ENCODE data around the gene GEMIN5.
"Not testable (repeated sequence)": the region's sequence is repeated elsewhere in the genome, so short reads cannot be mapped to it uniquely, and the experiment has no call there.

Gene GEMIN5

GRCh38 chr5:154916874-154917273 lies 21.1 kb downstream of the GEMIN5 start:
- Histone ChIP-seq H3K36me3 (ENCODE audit: control insufficient read depth, low read length) (peaks cover 83% of the 10 kb centered on the region), H3K9me3 (ENCODE audit: control insufficient read depth, insufficient read depth, low read length) (no peaks in the 10 kb centered on the region)
- TF ChIP-seq CTCF (IDR thresholded peaks at IDR 0.05; ENCODE audit: low read depth, low read length, poor library complexity, severe bottlenecking), result no peak
- no peak for TF ChIP-seq EZH2phosphoT487 (IDR thresholded peaks at IDR 0.05; ENCODE audit: borderline replicate concordance, low read length)

GRCh38 chr5:154905601-154906000 lies 32.4 kb downstream of the GEMIN5 start:
- not testable (repeated sequence) for H3K27me3 ChIP-seq (ENCODE audit: control insufficient read depth, low read length); H3K27ac ChIP-seq (ENCODE audit: low read depth, low read length); H3K4me2 ChIP-seq (ENCODE audit: low read length); H3K9me3 ChIP-seq (ENCODE audit: control insufficient read depth, insufficient read depth, low read length); H3K4me1 ChIP-seq (ENCODE audit: control insufficient read depth, low read length); H3K4me3 ChIP-seq (ENCODE audit: low read length); H4K20me1 ChIP-seq (ENCODE audit: control insufficient read depth, insufficient read depth, low read depth, low read length); H3F3A ChIP-seq (ENCODE audit: control insufficient read depth, insufficient read depth); H3K9me2 ChIP-seq (replicated peaks; ENCODE audit: control insufficient read depth, low read length); H3K79me2 ChIP-seq (ENCODE audit: control insufficient read depth, low read length)
- peaks cover 86% of the 10 kb centered on the region for H3K36me3 ChIP-seq (ENCODE audit: control insufficient read depth, low read length)

More at GRCh38 chr5:154916874-154917273, 21.1 kb downstream of the GEMIN5 start:
- Histone ChIP-seq H4K20me1 (ENCODE audit: control insufficient read depth, insufficient read depth, low read depth, low read length) (no peaks in the 10 kb centered on the region), H3K27ac (ENCODE audit: low read depth, low read length) (no peak overlapping the region), H3F3A (ENCODE audit: control insufficient read depth, insufficient read depth) (peaks cover 2% of the 10 kb centered on the region; the same call in 1 of the 2 replicates), H3K27me3 (ENCODE audit: control insufficient read depth, low read length) (no peaks in the 10 kb centered on the region), H3K4me3 (ENCODE audit: low read length) (no peak overlapping the region), H3K4me2 (ENCODE audit: low read length) (no peak overlapping the region), H3K9me2 (replicated peaks; ENCODE audit: control insufficient read depth, low read length) (no peaks in the 10 kb centered on the region), H3K4me1 (ENCODE audit: control insufficient read depth, low read length) (no peaks in the 10 kb centered on the region), H3K79me2 (ENCODE audit: control insufficient read depth, low read length) (no peaks in the 10 kb centered on the region)

GRCh38 chr5:154901913-154902312 lies 36.1 kb downstream of the GEMIN5 start:
- Histone ChIP-seq H3K9me2 (replicated peaks; ENCODE audit: control insufficient read depth, low read length) (no peaks in the 10 kb centered on the region), H3F3A (ENCODE audit: control insufficient read depth, insufficient read depth) (no peaks in the 10 kb centered on the region), H3K27me3 (ENCODE audit: control insufficient read depth, low read length) (no peaks in the 10 kb centered on the region), H4K20me1 (ENCODE audit: control insufficient read depth, insufficient read depth, low read depth, low read length) (no peaks in the 10 kb centered on the region), H3K4me1 (ENCODE audit: control insufficient read depth, low read length) (no peaks in the 10 kb centered on the region), H3K4me2 (ENCODE audit: low read length) (no peak overlapping the region), H3K9me3 (ENCODE audit: control insufficient read depth, insufficient read depth, low read length) (no peaks in the 10 kb centered on the region), H3K27ac (ENCODE audit: low read depth, low read length) (no peak overlapping the region), H3K4me3 (ENCODE audit: low read length) (no peak overlapping the region), H3K36me3 (ENCODE audit: control insufficient read depth, low read length) (peaks cover 92% of the 10 kb centered on the region), H3K79me2 (ENCODE audit: control insufficient read depth, low read length) (no peaks in the 10 kb centered on the region)
- TF ChIP-seq CTCF (IDR thresholded peaks at IDR 0.05; ENCODE audit: low read depth, low read length, poor library complexity, severe bottlenecking) (no peak), EZH2phosphoT487 (IDR thresholded peaks at IDR 0.05; ENCODE audit: borderline replicate concordance, low read length) (no peak)

- peaks cover 92% of the 10 kb centered on the region for H3K36me3 ChIP-seq (ENCODE audit: control insufficient read depth, low read length)
- no peaks in the 10 kb centered on the region for H3K79me2 ChIP-seq (ENCODE audit: control insufficient read depth, low read length)
- no peaks in the 10 kb centered on the region for H3F3A ChIP-seq (ENCODE audit: control insufficient read depth, insufficient read depth)
- H3K27ac ChIP-seq (ENCODE audit: low read depth, low read length), result no peak overlapping the region
- no peak overlapping the region for H3K4me3 ChIP-seq (ENCODE audit: low read length)
- H3K4me2 ChIP-seq (ENCODE audit: low read length), result no peak overlapping the region
- no peaks in the 10 kb centered on the region for H4K20me1 ChIP-seq (ENCODE audit: control insufficient read depth, insufficient read depth, low read depth, low read length)
- TF ChIP-seq EZH2phosphoT487 (IDR thresholded peaks at IDR 0.05; ENCODE audit: borderline replicate concordance, low read length) (no peak), CTCF (IDR thresholded peaks at IDR 0.05; ENCODE audit: low read depth, low read length, poor library complexity, severe bottlenecking) (no peak)
- H3K9me2 ChIP-seq (replicated peaks; ENCODE audit: control insufficient read depth, low read length), result no peaks in the 10 kb centered on the region
- no peaks in the 10 kb centered on the region for H3K27me3 ChIP-seq (ENCODE audit: control insufficient read depth, low read length)
- H3K9me3 ChIP-seq (ENCODE audit: control insufficient read depth, insufficient read depth, low read length), result no peaks in the 10 kb centered on the region
- no peaks in the 10 kb centered on the region for H3K4me1 ChIP-seq (ENCODE audit: control insufficient read depth, low read length)
Observed at GRCh38 chr5:154901276-154901675, 36.7 kb downstream of the GEMIN5 start.
